GM11168 (cell line): ENCODE results near the gene KBTBD2.
"Not testable (repeated sequence)": the region's sequence is repeated elsewhere in the genome, so short reads cannot be mapped to it uniquely, and the experiment has no call there.

Source experiments
- in situ Hi-C: fragments of 300-500 bp; cut with MboI; formaldehyde crosslinking; loops from one replicate; pipeline ENCODE4 v1.12.0; 2022; ENCODE audit warnings: low sequenced_read_pairs; ENCODE audit not compliant: unreplicated experiment

Gene KBTBD2

DNA sequence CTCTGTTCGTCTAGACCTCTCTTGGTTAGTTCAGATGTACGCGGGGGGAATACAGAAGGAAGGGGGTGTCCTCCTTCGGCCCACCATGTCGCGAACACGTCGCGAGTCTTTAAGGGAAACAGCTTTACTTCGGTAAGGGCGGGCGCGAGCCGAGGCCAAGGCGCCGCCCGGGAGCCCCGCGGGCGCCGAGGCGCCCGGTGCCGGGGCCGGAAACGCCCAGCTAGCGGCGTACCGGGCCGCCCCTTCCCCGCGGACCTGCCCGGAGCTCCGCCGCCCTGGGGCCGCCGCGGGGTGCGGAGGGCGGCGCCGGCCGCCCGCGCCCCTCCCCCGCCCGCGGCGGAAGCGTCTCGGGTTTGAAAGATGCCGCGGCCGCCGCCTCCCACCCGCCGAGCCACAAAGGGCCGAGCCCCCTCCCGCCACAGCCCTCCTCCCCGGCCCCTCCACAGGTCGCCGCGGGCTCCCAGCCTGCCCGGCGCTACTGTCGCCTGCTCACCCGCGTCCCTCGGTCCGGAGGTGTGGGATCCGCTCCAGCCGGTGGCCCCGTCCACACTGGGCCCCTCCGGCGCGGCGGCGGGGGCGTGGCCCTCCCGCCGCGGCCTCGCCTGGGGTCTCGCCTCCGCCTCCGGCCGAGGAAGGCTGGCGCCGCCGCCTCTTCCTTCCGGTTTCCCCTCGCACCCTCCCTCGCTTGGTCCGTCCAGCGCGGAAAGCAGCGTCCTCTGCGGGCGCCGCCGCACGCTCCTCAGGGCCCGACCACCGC, at the start of gene KBTBD2:
Gene KBTBD2 (minus strand): TSS at position 718 of the 757 bp plus-strand sequence. CDS start 12,156 bp downstream, outside the sequence.
- in situ Hi-C loops = no loop called here

DNA sequence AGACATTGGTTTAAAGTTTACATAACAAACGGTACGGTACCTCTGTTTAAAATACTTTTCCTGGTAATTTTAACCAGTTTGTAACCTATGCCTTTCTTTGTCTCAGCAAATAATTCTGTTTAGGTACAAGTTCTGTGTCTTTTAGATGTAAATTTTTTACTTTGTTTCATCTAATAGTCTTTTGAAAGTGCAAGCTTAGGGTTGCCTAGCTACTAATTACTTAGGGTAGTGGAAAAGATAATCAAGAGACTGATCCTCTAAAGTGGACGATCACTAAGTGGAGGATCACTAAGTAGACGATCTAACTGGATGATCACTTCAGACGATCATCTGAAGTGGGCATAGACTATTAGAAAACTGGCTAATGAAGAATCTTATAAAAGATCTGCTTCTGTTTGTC, 49.6 kb upstream of the KBTBD2 start:
- in situ Hi-C loops = no loop called here

DNA sequence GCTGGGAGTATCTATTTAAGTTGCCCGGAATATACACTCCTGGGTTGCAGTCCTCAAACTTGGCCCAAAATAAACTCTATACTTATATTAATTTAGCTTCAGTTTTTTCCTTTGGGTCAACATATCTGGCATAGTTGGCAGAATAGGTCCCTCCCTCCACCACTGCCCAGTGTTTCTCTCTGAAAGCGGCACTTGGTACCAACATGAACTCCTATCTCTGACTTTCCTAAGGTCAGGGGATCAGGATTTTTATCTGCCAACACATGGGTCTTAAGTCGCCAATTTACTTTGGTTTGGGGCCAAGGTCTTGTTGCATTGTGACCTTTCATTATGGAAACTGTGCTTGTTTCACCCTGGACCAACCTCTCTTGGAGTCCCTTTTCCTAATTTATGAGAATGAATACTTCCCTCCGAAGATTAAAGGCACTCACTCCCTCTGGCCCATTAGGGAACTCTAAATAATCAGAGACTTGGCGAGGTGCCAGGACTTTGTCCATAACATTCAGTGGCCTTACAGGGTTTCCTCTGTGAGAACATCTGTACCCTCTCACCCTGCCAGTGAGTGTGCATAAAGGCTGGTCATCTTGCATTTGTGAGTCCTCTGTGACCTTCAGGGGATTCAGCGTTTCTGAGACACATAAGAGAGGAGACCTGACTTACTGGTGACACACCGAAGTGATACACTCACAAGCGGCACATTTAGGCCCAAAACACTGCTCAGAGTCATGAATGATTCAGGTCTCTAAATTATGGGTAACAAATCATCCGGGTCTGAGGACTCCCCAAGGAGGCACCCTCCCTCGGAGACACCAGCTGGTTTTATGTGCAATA, 46.0 kb upstream of the KBTBD2 start:
- in situ Hi-C loops = no loop called here

DNA sequence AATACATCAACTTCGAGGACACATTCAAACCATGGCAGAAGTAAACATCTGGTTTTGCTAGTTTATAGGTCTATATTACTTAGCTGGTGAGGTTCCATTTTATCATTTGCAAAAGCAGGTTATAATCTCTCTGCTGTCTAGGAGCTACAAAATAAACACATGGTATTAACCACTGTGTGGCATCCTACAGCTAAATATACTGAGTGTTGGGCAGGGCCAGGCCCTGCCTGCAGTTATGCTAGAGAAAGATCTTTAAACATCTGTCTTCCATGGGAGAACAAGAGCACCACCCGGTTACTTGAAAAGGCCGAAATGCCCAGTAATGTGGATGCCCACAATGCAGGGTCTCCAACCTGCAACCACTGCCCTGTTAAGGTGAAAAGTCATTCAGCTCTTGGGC, 45.1 kb upstream of the KBTBD2 start:
- in situ Hi-C loops = no loop called here

DNA sequence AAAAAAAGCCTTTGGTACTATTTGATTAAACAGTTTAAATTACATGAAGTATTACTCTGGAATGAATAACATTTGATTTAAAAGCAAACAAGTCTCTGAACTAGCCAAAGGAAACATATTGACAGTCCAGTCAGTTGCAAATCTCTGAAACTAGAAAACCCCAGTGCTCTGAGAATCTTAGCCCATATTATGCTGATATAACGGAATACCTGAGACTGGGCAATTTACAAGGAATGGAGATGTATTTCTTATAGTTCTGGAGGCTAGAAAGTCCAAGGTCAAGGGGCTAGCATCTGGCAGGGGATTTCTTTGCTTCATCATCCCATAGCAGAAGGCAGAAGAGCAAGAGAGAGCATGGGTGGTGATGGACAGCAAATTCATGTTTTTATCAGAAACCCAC, 44.0 kb upstream of the KBTBD2 start:
- in situ Hi-C loops = no loop called here

DNA sequence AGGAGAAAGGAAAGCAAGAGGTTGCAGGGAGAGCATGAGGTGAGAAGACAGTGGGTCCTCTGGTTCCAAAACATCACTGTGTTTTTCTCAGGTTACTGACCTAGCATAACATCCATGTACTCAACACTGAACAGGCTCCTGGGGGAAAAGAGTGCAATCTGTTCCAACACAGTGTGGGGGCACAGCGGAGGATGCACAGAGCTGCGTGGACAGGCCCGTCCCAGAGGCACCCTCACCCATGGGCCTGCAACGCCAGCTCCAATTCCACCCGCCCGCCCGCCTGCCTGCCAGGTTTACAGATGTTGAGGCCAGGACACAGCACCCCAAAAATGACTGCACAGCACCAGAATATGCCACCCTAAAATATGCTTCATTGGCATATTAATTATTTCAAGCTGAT, 38.8 kb upstream of the KBTBD2 start:
- in situ Hi-C loops = no loop called here

DNA sequence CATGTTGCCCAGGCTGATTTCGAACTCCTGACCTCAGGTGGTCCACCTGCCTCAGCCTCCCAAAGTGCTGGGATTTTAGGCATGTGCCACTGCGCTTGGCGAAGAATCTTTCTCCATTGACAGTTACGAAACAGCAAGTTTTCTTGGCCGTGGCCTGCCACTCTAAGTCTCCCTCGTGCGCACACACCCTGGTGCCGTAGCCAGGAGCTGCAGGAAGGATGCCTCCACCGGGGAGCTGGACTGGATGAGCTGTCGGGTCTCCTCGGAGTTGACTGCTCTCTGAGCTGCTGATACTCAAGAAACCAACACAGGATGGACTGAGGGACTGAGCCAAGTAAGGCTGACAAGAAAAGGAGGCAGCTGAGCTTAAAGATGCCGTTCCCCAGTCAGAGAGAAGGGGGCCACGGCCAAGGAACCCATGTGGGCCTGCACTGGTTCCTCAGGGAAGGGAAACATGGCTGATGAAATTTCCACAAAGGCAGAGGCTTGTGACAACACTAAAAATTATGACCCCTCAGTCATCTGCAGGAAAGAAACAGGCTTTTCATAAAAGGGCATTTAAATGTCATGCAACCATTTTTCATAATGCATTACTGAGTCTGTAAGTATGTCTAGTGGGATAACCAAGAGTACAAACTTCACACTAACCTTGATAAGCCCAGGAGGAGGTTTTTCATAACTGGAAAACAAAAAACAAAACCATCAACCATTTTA, 38.0 kb upstream of the KBTBD2 start:
- in situ Hi-C loops = no loop called here

DNA sequence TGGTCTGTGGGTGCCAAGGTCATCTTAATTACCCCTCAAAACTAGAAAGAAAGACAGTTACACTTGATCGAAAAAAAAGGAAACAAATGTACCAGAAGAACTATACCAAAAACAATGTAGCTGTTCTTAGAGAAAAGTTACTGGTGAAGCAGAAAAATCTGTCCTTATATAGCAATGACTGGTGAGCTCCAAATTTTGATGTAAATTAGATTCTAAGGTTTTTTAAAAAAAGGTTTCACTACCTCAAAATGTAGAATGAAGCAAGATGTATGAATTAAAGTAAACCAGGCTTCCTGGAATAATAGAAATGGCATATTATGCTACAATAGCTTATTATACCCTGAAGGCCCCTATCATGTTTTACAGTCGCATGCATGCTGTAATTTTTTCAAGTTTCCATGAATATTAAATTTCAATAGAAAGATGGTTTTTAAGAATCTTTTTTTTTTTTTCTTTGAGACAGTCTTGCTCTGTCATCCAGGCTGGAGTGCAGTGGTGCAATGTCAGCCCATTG, 37.3 kb upstream of the KBTBD2 start:
- in situ Hi-C loops = no loop called here

DNA sequence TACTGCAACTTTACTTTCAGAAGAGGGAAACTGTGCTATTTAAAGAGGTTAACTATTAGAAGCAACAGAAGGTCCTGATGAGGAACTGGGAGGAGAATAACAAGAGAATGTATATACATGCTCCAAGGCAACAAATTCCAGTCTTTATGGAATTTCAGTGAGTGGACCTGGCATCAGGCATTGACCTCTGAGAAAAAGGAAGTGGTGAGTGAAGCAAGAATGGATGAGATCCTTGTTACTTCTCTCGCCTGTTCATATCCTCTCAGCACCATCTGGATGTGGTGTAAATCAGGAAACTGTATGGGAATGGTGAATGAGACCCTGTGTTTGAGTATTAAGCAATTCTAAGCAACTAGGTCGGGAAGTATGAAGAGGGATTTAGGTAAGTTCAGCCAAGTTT, 30.3 kb upstream of the KBTBD2 start:
- in situ Hi-C loops = no loop called here

DNA sequence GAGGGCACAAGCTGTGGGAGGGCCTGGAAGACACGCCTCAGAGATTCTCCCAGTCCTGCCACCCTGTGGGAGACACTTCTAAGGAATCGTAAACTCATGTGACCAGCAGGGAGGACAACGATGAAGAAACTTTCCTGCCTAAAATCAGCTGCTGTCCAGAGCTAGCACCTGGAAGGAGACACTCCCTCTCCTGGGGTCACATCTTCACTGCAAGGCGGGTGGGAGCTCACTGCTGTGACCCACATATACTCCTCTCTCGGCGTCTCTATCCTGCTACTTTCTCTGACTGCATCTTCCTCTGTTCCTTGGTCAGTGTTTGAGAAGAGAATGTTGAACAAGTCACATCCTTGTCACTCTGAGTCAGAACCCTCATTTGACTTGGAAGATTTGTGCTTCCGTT, 25.4 kb upstream of the KBTBD2 start:
- in situ Hi-C loops = not testable (repeated sequence)

DNA sequence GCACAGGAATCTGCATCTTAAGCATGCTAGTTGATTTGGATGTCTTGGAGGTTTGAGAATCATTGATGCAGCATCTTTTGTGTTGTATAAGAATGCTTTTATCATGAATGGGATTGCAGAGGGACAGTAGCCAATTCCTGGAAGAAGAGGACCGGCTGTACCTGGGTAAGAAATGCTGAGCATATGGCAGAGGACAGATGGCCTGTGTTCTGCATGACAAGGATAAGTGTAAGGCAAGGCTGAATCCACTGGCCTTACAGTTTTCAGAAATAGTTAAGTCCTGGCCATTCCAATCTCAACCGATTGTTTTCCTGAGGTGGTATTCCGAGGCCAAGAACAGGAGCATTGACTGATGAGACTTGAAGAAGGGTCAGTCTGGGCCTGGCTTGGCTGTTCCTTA, 24.4 kb upstream of the KBTBD2 start:
- in situ Hi-C loops = no loop called here

DNA sequence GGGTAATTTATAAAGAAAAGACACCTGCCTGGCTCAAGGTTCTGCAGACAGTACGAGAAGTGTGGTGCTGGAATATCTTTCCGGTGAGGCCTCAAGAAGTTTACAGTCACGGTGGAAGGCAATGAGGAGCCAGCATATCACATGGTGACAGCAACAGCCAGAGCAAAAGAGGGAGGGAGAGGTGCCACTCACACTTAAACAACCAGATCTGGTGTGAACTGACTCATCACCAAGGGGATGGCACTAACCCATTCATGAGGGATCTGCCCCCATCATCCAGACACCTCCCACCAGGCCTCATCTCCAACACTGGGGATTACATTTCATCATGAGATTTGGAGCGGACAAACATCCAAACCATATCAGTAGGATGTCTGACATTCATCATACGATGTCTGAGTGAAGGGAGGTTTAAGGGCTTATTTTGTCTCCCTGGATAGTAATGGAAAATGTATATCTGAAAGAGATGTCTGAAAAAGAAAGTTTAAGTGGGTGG, 23.5 kb upstream of the KBTBD2 start:
- in situ Hi-C loops = no loop called here

DNA sequence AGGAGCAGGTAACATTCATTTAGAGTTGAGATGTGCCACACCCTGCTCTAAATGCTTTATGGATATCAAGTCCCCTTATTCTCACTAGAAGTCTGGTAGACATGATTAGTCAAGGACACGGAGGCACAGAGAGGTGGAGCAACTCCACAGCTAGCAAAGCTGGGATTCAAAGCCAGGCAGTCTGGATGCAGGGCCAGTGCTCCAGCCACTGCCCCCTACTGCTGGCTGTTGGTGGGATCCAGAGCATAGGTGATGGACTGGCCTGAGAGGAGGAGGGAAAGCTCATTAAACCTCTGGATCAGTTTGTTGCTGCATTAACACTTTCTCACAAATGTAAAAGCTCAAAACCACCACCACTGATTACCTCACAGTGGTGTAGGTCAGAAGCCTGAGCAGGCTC, 22.6 kb upstream of the KBTBD2 start:
- in situ Hi-C loops = no loop called here

DNA sequence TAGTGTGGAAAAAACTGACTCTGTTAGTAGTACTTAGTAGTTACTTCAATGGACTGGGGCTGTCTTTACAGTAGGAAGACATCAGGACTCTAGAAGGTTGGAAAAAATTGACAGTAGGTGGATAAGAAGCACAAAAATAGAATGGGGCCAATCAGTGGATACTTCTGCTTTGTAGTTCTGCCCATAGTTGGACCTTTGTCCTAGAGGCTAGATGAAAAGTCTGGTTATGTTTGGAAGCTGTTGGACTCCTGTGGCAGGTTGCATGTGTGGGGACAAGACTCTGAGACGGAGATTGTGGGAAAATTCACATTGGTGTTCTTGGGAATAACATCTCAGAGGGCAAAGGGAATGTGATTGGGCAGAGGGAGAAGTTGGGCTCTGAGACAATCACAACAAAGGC, 18.6 kb upstream of the KBTBD2 start:
- in situ Hi-C loops = no loop called here

DNA sequence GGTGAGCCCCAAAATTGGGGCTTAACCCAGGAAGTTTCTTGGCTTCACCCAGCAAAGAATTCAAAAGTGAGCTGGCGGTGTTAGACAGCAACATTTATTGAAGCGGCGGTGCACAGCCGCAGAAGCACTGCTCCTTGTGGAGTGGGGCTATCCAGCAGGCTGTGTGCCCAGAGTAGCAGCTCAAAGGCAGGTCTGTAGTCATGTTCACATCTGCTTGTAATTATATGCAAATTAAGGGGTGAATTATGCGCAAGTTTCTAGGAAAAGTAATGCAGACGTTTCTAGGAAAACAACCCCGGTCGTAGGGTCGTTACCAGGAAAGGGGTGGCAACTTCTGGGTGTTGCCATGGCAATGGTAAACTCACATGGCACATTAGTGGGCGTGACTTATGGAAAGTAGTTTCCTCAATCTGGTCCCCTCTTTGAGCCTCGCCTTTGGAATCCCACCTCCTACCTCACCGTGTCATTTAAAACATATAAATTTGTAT, 13.7 kb upstream of the KBTBD2 start:
- in situ Hi-C loops = no loop called here

DNA sequence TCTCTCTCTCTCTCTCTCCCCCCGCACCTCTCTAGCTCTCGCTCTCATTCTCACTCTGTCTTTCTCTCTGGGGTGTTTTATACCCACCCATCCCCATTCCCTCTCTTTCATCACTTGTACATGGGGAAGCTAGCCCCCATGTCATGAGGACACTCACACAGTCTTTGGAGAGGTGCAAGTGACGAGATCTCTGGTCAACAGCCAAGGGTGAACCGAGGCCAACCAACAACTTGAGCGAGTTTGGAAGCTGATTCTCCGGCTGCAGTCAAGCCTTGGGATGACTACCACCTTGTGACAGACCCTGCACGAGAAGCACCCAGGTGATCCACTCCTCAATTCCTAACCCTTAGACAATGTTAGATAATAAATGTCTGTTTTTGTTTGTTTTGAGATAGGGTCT, 10.1 kb upstream of the KBTBD2 start:
- in situ Hi-C loops = no loop called here

DNA sequence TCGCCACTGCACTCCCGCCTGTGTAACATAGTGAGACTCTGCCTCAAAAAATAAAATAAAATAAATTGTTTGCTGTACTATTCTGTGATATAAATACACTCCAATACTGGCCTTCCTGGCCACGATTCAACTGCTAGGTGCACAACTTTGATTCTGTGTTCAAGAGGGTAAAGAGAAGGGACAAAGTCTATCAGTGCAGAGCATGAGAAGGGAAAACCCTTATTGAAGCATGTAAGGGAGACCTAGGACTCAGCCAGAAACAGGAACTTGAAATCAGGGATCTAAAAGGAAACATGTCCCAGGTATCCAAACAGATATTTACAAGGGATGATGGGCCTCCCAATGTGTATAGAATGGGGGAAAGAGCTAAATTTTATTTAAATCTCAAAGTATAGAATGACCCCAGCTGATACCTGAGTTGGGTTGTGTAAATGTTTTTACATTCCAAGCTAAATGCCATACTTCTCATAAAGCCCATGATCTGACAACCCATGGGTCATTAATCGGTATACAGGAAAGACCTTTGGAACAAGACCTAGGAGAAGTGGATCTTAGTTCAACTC, 9.0 kb upstream of the KBTBD2 start:
- in situ Hi-C loops = no loop called here

DNA sequence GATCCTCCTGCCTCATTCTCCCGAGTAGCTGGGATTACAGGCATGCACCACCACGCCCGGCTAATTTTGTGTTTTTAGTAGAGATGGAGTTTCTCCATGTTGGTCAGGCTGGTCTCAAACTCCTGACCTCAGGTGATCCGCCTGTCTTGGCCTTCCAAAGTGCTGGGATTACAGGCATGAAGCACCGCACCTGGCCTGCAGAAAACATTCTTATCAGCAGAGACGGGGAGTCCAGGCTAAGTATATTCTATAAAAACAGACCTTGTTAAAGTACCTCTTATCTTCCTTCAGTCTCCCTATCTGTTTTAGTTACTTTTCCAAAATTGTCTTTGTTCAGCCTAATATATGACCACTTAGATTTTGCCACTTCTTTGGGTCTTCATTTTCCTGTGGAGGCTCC, 5.8 kb upstream of the KBTBD2 start:
- in situ Hi-C loops = not testable (repeated sequence)

DNA sequence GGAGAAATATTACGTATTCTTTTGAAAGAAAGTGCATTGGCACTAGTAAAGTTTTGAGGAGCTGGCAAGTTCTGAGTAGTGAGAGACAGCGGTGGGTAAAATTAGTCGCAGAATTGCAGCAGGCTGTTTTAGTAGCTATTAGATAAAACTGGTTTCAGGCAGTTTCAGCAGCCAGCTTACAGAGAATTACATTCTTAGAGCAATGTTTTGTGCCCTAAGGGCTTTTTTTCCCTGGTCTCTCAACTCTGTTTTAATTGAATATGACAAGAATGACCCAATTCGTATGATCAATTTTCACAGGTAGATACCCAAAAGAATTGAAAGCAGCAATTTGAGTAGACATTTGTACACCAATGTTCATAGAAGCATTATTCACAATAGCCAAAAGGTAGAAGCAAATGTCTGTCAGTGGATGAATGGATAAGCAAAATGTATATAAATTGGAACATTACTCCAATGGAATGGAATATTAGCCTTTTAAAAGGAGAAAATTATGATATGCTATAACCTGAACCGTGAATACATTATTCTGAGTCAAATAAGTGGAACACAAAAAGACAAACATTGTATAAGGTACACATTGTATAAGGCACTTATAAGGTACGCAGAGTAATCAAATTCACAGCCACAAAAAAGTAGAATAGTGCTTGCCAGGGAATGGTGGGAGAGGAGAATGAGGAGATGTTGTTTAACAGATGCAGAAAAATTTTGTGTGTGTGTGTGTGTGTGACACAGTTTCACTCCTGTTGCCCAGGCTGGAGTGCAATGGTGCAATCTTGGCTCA, 5.2 kb upstream of the KBTBD2 start:
- in situ Hi-C loops = no loop called here
